Spleen (tissue), 11 donors: ENCODE results near the gene CNPY1. TPM values are rescaled to one million over a fixed set of nuclear protein-coding genes. Genes with fewer than 3 reads are reported as not detected.

Source experiments
- DNase-seq: peaks from one replicate; pipeline ENCODE4 v3.0.0-alpha.2; 2020
- H3K27ac ChIP-seq, 8 donors: fragments of 200-600 bp; sonication (generic) in 7 of 8; 1 replicate in 4 of 8; 2 replicates in 4 of 8; pipeline versions ENCODE4 v1.5.0 to v1.8.0; 2016 to 2021; ENCODE audit warnings: inconsistent platforms in 4 of 8, mild to moderate bottlenecking in 4 of 8, moderate library complexity in 1 of 8
- H3K27me3 ChIP-seq, 7 donors: fragments of 200-600 bp; sonication (generic) in 6 of 7; replicated peaks in 1 of 7; 1 replicate in 4 of 7; 2 replicates in 3 of 7; pipeline versions ENCODE4 v1.5.0 to v1.8.0; 2016 to 2021; ENCODE audit warnings: inconsistent platforms in 3 of 7, mild to moderate bottlenecking in 1 of 7
- H3K36me3 ChIP-seq, 6 donors: fragments of 200-600 bp; sonication (generic) in 5 of 6; 1 replicate in 4 of 6; 2 replicates in 2 of 6; pipeline versions ENCODE4 v1.5.0 to v1.8.0; 2016 to 2021; ENCODE audit warnings: inconsistent platforms in 2 of 6
- H3K4me1 ChIP-seq, 6 donors: fragments of 200-600 bp; sonication (generic) in 5 of 6; 1 replicate in 3 of 6; 2 replicates in 3 of 6; pipeline versions ENCODE4 v1.5.0 to v1.8.0; 2016 to 2021; ENCODE audit warnings: inconsistent platforms in 3 of 6
- H3K4me3 ChIP-seq, 8 donors: fragments of 200-600 bp; sonication (generic) in 7 of 8; 1 replicate in 4 of 8; 2 replicates in 4 of 8; pipeline versions ENCODE4 v1.5.0 to v1.8.0; 2016 to 2021; ENCODE audit warnings: inconsistent platforms in 4 of 8, mild to moderate bottlenecking in 4 of 8, moderate library complexity in 2 of 8
- H3K9me3 ChIP-seq, 8 donors: fragments of 200-600 bp; sonication (generic) in 7 of 8; 1 replicate in 4 of 8; 2 replicates in 4 of 8; pipeline versions ENCODE4 v1.5.0 to v1.8.0; 2016 to 2021; ENCODE audit warnings: inconsistent platforms in 4 of 8
- CTCF ChIP-seq, 11 experiments: fragments of 200-600 bp in 7 of 11; fragments of 450-650 bp in 4 of 11; sonication (generic) in 4 of 11; IDR thresholded peaks in 8 of 11; conservative IDR thresholded peaks in 3 of 11; 1 replicate in 7 of 11; 2 replicates in 4 of 11; pipeline versions ENCODE4 v1.4.0 to v1.8.0; 2016 to 2021; ENCODE audit warnings: antibody characterized with exemption in 11 of 11, inconsistent platforms in 4 of 11, mild to moderate bottlenecking in 1 of 11
- POLR2A ChIP-seq, 3 donors: fragments of 450-650 bp; IDR thresholded peaks; one replicate each; pipeline ENCODE4 v1.5.1; 2017; ENCODE audit warnings: antibody characterized with exemption in 3 of 3, mild to moderate bottlenecking in 1 of 3
- POLR2AphosphoS5 ChIP-seq, 3 donors: sonication (generic); formaldehyde crosslinking; IDR thresholded peaks; one replicate each; pipeline ENCODE4 v1.5.1; 2017; ENCODE audit warnings: antibody characterized with exemption in 3 of 3
- WGBS, 5 donors: extraction: QIAGEN DNeasy Blood & Tissue Kit in 3 of 5; methylation state at CpG; one replicate each; pipeline versions ENCODE4 v1.1.5 to v1.1.7; 2013 to 2018; 5-methylcytosine and 5-hydroxymethylcytosine counted together
- intact Hi-C: fragments of 100-400 bp; cut with DNase I; formaldehyde crosslinking; loops from one replicate; pipeline ENCODE4 v1.15.0; 2023; ENCODE audit warnings: low total_unique reads
- polyA plus RNA-seq, 3 donors: library from polyadenylated mRNA; stranded (reverse); fragments of 200-250 nt; gene quantifications; one replicate each; pipeline ENCODE4 v1.2.1, GENCODE V29; 2013
- total RNA-seq, 7 donors: library from RNA; depleted of rRNA in 3 of 7; stranded (reverse); fragments of >200 nt in 3 of 7; fragmentation: NEBNext Ultra II Directional in 4 of 7; extraction: Animal tissue kit (Norgen Biotek cat#: 25700) in 4 of 7; gene quantifications; one replicate each; pipeline versions ENCODE4 v1.1.0 to v1.2.1, GENCODE V29; 2016 to 2021
- donor health status: healthy with polysubstance abuse.
- donor health status: DM: no; HTN: no; CAD: no; lungs with moderate emphysema.
- donor health status: DM: no; HTN: no; CAD: no.
- donor health status: Bipolar disorder and iron deficiency.
- donor health status: healthy.
- donor health status: DM: no; HTN: no; CAD: no.
- donor health status: DM: yes; HTN: yes; CAD: no.

Gene CNPY1
- total and polyA plus RNA-seq, 10 donors: not detected

- TF ChIP-seq POLR2A (IDR thresholded peaks at IDR 0.05) (no peak), POLR2AphosphoS5 (IDR thresholded peaks at IDR 0.05) (no peak), CTCF (IDR thresholded peaks at IDR 0.05 in 8 of 11, conservative IDR thresholded peaks at IDR 0.05 in 3 of 11) (no peak)
- H3K4me3 ChIP-seq: no peak overlapping the region
- DNase-seq: peak; percentile 56
- 10 to 19% (median 16%) methylated on average over 28 to 33 of the region's 33 CpGs for WGBS, 5 donors
- intact Hi-C loops: loop anchor here (10.0 kb wide), 1 partner anchor 87 kb away; no protein-coding TSS in a partner anchor
- no peak overlapping the region for H3K27ac ChIP-seq
- H3K36me3 ChIP-seq: no peaks in the 10 kb centered on the region
- H3K4me1 ChIP-seq: peaks cover 13 to 45% (median 39%) of the 10 kb centered on the region in 6 donors
- no peaks in the 10 kb centered on the region for H3K9me3 ChIP-seq
- peaks cover 22 to 98% (median 96%) of the 10 kb centered on the region in 7 donors for H3K27me3 ChIP-seq
Measured at GRCh38 chr7:155462163-155462735, 84.1 kb downstream of the CNPY1 start.

GRCh38 chr7:155461631-155462030 lies 84.7 kb downstream of the CNPY1 start:
- peaks cover 14 to 45% (median 39%) of the 10 kb centered on the region in 6 donors for H3K4me1 ChIP-seq
- H3K36me3 ChIP-seq: no peaks in the 10 kb centered on the region
- intact Hi-C loops: loop anchor here (10.0 kb wide), 1 partner anchor 87 kb away; no protein-coding TSS in a partner anchor
- TF ChIP-seq POLR2A (IDR thresholded peaks at IDR 0.05) (no peak), POLR2AphosphoS5 (IDR thresholded peaks at IDR 0.05) (no peak), CTCF (IDR thresholded peaks at IDR 0.05 in 8 of 11, conservative IDR thresholded peaks at IDR 0.05 in 3 of 11) (no peak)
- WGBS, 5 donors: 16 to 32% (median 25%) methylated on average over 3 of the region's 3 CpGs
- no peak overlapping the region for H3K4me3 ChIP-seq
- H3K27me3 ChIP-seq: peaks cover 16 to 98% (median 96%) of the 10 kb centered on the region in 7 donors
- H3K9me3 ChIP-seq: no peaks in the 10 kb centered on the region
- DNase-seq: peak; percentile 62
- no peak overlapping the region for H3K27ac ChIP-seq

GRCh38 chr7:155460926-155461613 lies 85.3 kb downstream of the CNPY1 start:
- H3K4me1 ChIP-seq: peaks cover 10 to 45% (median 39%) of the 10 kb centered on the region in 6 donors
- intact Hi-C loops: loop anchor here (10.0 kb wide), 1 partner anchor 86 kb away; no protein-coding TSS in a partner anchor
- no peak overlapping the region for H3K27ac ChIP-seq
- 4 to 11% (median 10%) methylated on average over 8 of the region's 8 CpGs for WGBS, 5 donors
- no peaks in the 10 kb centered on the region for H3K9me3 ChIP-seq
- no peak for TF ChIP-seq CTCF (IDR thresholded peaks at IDR 0.05 in 8 of 11, conservative IDR thresholded peaks at IDR 0.05 in 3 of 11)
- no peak for TF ChIP-seq POLR2A (IDR thresholded peaks at IDR 0.05)
- TF ChIP-seq POLR2AphosphoS5 (IDR thresholded peaks at IDR 0.05): no peak
- H3K27me3 ChIP-seq: peaks cover 14 to 98% (median 96%) of the 10 kb centered on the region in 7 donors
- no peaks in the 10 kb centered on the region for H3K36me3 ChIP-seq
- DNase-seq: peak; percentile 30
- H3K4me3 ChIP-seq: no peak overlapping the region
